Measurements from ENCODE around the gene MMP13. TPM values are rescaled to one million over a fixed set of nuclear protein-coding genes. Genes with fewer than 3 reads are reported as not detected.

The MMP13 gene
- total and polyA plus RNA-seq, 9 donors = not detected

DNA sequence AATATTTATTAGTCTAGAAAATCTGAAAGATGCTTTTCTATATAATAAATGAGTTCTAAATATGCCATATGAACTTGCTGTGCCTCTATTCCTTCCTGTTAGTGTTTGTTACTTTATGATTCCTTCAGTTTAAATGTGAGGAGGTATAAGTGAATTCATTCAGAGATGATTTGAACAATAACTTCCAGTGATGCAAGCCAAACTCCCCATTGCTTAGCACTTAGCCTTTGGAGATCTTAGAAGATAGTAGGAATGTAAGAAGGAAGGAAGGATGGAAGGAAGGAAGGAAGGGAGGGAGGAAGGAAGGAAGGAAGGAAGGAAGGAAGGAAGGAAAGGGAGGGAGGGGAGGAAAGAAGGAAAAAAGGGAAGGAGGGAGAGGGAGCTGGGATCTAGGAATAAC is 25.1 kb downstream of the MMP13 start:
- intact Hi-C loops (cut with DNase I) = no loop called here
- H3K27ac ChIP-seq = no peak overlapping the region
- no peaks in the 10 kb centered on the region for H3K27me3 ChIP-seq
- H3K4me3 ChIP-seq = no peak overlapping the region
- no peak for DNase-seq
- H3K4me1 ChIP-seq (ENCODE audit: insufficient read depth) = no peaks in the 10 kb centered on the region
- no peaks in the 10 kb centered on the region for H3K36me3 ChIP-seq
- TF ChIP-seq EP300 (IDR thresholded peaks at IDR 0.05) (no peak), POLR2A (IDR thresholded peaks at IDR 0.05) (no peak)
- TF ChIP-seq, protein P1, sequence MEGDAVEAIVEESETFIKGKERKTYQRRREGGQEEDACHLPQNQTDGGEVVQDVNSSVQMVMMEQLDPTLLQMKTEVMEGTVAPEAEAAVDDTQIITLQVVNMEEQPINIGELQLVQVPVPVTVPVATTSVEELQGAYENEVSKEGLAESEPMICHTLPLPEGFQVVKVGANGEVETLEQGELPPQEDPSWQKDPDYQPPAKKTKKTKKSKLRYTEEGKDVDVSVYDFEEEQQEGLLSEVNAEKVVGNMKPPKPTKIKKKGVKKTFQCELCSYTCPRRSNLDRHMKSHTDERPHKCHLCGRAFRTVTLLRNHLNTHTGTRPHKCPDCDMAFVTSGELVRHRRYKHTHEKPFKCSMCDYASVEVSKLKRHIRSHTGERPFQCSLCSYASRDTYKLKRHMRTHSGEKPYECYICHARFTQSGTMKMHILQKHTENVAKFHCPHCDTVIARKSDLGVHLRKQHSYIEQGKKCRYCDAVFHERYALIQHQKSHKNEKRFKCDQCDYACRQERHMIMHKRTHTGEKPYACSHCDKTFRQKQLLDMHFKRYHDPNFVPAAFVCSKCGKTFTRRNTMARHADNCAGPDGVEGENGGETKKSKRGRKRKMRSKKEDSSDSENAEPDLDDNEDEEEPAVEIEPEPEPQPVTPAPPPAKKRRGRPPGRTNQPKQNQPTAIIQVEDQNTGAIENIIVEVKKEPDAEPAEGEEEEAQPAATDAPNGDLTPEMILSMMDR (IDR thresholded peaks at IDR 0.05) = no peak
- no peaks in the 10 kb centered on the region for H3K9me3 ChIP-seq

GRCh38 chr11:102929972-102930371 is 25.6 kb downstream of the MMP13 start:
- TF ChIP-seq, protein P1 (IDR thresholded peaks at IDR 0.05) = no peak
- TF ChIP-seq EP300 (IDR thresholded peaks at IDR 0.05) (no peak), POLR2A (IDR thresholded peaks at IDR 0.05) (no peak)
- H3K9me3 ChIP-seq = no peaks in the 10 kb centered on the region
- H3K4me3 ChIP-seq = no peak overlapping the region
- no peak overlapping the region for H3K27ac ChIP-seq
- intact Hi-C loops (cut with DNase I) = no loop called here
- no peaks in the 10 kb centered on the region for H3K4me1 ChIP-seq (ENCODE audit: insufficient read depth)
- WGBS, 3 donors = 89 to 100% (median 94%) methylated on average over 1 of the region's 1 CpG
- no peaks in the 10 kb centered on the region for H3K36me3 ChIP-seq
- DNase-seq = no peak
- H3K27me3 ChIP-seq = no peaks in the 10 kb centered on the region

DNA sequence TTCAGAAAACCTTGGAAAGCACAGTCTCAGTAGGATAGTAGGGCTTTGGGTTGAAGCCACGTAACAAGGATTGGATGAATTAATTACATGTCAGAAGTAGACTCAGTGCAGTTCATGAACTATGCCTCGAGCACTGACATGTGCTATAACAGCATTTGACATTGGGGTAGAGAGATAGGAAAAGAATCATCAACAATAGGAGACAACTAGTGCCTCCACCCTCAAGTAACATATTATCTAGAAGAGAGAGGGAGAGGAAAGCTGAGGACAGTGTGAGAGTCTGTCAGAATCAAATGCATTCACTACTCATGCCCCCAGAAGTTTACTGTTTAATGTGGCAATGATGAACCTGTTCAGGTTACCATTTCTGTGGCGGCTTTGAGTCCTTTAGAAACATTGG is 26.4 kb downstream of the MMP13 start:
- H3K27ac ChIP-seq = no peak overlapping the region
- H3K27me3 ChIP-seq = no peaks in the 10 kb centered on the region
- no peak for TF ChIP-seq POLR2A (IDR thresholded peaks at IDR 0.05)
- no peak for TF ChIP-seq EP300 (IDR thresholded peaks at IDR 0.05)
- TF ChIP-seq, protein P1 (IDR thresholded peaks at IDR 0.05) = no peak
- H3K4me3 ChIP-seq = no peak overlapping the region
- no peak for DNase-seq
- WGBS, 3 donors = 69 to 73% (median 70%) methylated on average over 3 of the region's 3 CpGs
- no peaks in the 10 kb centered on the region for H3K9me3 ChIP-seq
- H3K36me3 ChIP-seq = no peaks in the 10 kb centered on the region
- intact Hi-C loops (cut with DNase I) = no loop called here
- H3K4me1 ChIP-seq (ENCODE audit: insufficient read depth) = no peaks in the 10 kb centered on the region

GRCh38 chr11:102928247-102928646 is 27.3 kb downstream of the MMP13 start:
- Histone ChIP-seq H3K27ac (no peak overlapping the region), H3K4me3 (no peak overlapping the region), H3K36me3 (no peaks in the 10 kb centered on the region), H3K4me1 (ENCODE audit: insufficient read depth) (no peaks in the 10 kb centered on the region), H3K27me3 (no peaks in the 10 kb centered on the region), H3K9me3 (no peaks in the 10 kb centered on the region)
- intact Hi-C loops (cut with DNase I) = no loop called here
- DNase-seq = no peak
- 80 to 83% (median 83%) methylated on average over 4 of the region's 4 CpGs for WGBS, 3 donors
- TF ChIP-seq, protein P1 (IDR thresholded peaks at IDR 0.05) = no peak
- TF ChIP-seq POLR2A (IDR thresholded peaks at IDR 0.05) = no peak
- no peak for TF ChIP-seq EP300 (IDR thresholded peaks at IDR 0.05)

DNA sequence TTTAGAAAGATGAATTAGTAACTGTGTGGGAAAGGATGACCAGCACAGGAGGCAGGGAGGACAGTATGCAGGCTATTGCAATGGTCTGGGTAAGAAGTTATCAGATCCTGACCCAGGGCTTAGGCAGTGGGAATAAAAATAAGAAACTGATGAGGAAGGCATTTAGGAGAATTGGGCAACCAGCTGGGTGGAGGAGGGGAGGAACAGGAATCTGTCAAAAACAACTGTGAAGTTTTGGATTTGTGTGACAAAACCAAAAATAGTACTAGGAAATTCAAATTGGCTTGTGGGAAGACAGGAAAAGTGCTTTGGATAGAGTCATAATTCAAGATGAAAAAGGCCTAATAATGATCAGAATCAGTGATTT is 27.9 kb downstream of the MMP13 start:
- intact Hi-C loops (cut with DNase I) = no loop called here
- Histone ChIP-seq H3K27ac (no peak overlapping the region), H3K4me3 (no peak overlapping the region), H3K27me3 (no peaks in the 10 kb centered on the region), H3K4me1 (ENCODE audit: insufficient read depth) (no peaks in the 10 kb centered on the region), H3K36me3 (no peaks in the 10 kb centered on the region), H3K9me3 (no peaks in the 10 kb centered on the region)
- no peak for DNase-seq
- TF ChIP-seq POLR2A (IDR thresholded peaks at IDR 0.05) (no peak), EP300 (IDR thresholded peaks at IDR 0.05) (no peak)
- TF ChIP-seq, protein P1 (IDR thresholded peaks at IDR 0.05) = no peak

Data from ovary (tissue), 9 donors.